Stimulated activated CD4-positive, alpha-beta T cell treated with anti-CD3 and anti-CD28 coated beads, TNF-alpha, amount 100 ng/mL, for 48 hours (primary cell): ENCODE data around the gene SMC3.
"Not testable (repeated sequence)": the region's sequence is repeated elsewhere in the genome, so short reads cannot be mapped to it uniquely, and the experiment has no call there.

ENCODE experiments used
- DNase-seq, 3 donors: peaks; one replicate each; pipeline ENCODE4 v3.0.0-alpha.2; 2020; ENCODE audit warnings: low read depth in 3 of 3

SMC3 gene

DNA sequence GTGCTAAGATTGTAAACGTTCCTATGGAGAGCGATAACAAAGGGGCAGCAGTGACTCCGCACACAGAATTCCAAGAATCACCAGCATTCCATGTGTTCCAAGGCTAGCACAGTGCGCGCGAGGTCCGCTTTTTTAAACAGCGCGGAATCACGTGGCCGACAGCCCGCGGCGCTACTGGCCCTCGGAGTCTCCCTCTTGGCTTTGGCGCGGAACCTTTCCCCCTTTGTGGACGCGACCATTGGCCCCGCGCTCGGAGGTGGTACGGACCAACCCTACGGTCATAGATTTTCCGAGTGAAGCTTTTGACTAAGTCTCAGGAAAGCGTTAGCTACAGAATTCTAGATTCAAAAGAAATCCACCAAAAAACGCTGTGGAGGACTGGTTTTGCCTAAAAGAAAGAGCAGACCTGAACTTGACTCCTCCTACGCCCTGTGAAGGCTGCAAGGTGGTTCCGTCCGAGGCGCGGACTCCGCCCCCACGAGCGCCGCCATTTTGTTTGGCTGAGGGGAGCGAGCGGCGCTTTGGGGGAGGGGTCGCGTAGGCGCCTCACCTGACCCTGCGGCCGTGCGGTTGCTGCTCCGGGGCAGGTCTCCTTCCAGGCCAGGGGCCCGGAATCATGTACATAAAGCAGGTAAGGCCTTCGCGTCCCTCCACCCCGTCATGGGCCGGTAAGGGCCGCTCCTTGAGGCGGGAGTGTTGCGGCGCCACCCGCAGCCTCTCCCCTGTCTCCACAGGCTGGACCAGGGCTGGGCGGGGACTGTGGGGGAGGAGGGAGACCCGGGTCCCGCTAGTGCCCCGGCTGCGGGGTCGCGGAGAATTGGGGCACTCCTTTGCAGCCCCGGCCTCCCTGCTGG is at the start of gene SMC3:
SMC3 (plus strand) TSS at position 495 of the 854 bp plus-strand sequence; CDS start at position 617, 122 bp downstream.
- DNase-seq = peak; percentile 84 to 87 (median 85)

DNA sequence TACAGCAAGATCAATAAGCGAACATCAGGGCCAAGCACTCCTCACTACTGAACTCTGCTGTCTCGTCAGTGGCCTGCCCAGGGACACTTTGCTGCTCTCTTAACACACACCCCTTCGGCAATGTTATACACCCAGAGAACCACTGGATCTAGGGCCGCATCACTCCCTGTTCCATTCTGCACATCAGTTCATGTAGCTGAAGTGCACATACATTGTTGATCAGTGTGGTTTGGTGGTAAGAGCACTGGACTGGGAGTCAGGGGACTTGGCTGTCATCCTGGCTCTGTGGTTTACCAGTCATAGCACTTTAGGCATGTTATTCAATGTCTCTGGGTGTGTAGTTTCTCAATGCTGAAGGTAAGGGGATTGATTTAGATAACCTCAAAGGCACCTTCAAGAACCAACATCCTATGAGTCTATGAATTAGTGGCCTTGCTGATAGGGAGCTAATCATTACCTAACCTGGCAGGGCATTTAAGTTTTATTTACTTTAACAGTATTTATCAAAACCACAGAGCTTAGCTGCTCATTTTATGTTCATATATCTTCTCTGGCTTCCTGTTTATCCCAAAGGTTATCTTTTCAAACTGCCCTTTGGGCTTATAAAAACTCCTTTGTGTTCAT is 45.0 kb upstream of the SMC3 start:
- no peak for DNase-seq

GRCh38 chr10:110523736-110524135 is 43.8 kb upstream of the SMC3 start:
- DNase-seq = no peak

DNA sequence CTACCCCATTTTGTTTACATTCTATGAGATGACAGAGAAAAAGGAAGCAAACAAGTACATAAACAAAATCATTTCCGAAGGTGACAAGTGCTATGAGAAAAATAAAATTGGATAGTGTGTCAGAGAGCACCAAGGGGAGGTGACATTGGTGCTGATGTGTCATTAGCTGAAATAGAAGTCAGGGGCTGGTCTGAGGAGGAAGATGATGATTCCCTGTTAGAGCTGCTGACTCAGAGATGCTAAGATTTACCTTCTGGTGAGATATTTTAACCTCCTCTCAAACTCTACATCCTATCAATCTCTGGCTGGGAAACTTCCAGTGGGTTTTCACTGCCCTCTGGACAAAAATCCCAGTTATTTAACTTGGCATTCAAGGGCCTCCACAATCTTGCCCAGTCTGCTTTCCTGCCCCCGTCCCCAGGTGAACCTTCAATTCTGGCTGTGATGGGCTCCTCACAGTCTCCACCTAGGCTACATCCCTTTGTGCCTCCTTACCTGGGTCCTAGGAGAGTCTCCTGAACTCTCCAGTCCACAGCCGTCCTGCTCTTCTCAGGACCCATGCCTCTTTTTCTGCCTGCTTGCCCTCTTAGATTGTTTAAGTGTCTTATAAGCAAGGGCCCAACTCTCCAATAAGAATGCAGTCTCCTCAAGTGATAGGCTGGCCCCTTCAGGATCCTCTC is 43.2 kb upstream of the SMC3 start:
- no peak for DNase-seq

GRCh38 chr10:110524859-110525232 is 42.6 kb upstream of the SMC3 start:
- DNase-seq = no peak

DNA sequence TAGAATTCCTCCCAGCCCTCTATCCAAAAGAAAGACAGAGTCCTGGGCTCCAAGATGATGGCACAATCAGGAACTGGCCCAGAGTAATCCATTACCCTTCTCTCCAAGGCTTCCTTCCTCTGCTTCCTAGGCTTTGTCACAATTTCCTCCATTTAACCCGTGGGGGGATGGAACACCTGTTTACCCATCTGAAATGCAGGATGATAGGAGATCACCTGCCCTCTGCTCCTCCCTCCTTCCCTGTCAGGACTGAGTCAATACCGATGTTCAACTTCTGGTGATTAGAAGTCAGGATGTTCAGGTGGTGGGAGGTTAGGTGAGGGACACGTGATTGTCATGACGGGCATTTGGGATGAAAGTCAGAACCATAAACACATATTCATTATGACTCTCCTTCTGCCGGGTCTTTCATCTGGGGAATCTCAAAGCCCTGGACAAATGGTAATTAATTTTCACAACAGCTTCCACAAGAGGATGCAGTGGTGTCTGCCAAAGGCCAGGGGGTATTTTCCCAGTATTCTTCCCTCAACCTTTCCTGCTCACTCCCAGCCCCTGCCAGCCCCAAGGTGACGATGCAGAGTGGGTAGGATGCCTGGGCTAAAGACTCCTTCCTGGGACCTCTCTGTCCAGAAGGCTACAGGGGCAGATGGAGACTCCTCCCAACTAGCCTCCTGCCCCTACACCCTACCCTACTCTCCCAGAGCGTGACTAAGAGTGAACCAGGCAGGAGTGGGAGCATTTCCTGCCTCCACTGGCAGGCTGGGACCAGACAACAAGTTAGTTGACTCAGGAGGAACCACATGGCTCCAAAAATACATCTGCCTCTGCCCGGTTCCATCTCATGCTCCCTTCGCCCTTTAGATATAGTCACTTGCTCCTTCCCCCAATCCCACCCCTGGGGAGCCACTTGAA is 41.9 kb upstream of the SMC3 start:
- DNase-seq = no peak

DNA sequence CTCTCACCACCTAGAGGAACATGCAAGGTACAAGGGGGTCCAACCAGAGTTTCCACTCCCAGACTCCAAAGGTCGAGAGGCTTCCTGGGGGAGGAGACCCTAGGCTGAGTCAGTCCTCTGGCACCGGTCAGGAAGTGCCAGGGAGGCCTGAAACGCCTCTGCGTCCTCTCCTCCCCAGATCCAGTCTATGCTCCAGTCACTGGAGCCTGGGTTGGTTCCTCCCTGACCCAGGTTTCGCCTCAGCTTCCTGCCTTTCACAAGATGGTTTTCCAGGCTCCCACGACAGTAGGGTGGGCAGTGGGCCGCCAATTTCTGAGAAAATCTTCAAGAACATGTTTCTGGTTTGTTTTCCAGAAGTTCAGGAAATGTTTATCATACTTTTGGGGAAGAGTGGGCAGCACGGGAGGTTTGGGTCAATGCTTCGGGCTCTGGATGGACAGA is 39.7 kb upstream of the SMC3 start:
- no peak for DNase-seq

DNA sequence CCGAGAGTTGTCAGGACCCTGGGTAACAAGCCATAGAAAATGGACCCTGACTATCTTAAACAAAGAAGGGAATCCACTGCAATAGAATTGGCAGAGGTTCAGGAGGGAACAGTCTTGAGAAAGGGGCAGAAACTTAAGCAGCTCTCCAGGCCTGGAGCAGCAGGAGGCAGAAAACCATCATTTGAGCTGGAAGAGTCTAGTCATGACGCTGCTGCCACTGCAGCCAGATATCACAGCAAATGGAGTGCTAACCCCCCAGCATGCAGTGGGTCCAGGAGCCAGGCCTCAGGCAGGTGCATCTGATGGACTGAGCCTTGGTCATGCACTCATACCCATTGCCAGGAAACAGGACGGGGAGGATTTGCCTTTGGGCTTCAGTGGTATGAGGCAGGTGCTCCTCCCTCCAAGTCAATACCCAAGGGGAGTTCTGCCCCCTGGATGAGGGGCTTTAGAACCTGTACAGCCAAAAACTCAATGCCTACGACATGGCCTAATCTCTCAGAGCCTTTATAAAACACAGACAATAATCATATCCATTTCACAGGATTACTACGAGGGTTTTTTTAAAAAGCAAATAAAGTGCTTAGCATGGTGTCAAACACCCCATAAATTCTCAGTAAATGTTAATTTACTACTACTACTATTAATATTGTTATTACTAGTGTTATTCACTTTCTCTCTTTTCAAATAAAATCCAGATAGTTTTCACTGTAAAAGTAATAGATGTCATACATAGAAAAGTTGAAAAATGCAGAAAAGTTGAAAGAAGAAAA is 39.1 kb upstream of the SMC3 start:
- DNase-seq = no peak

- DNase-seq = not testable (repeated sequence)
Measured at GRCh38 chr10:110528997-110529524, 38.4 kb upstream of the SMC3 start.

DNA sequence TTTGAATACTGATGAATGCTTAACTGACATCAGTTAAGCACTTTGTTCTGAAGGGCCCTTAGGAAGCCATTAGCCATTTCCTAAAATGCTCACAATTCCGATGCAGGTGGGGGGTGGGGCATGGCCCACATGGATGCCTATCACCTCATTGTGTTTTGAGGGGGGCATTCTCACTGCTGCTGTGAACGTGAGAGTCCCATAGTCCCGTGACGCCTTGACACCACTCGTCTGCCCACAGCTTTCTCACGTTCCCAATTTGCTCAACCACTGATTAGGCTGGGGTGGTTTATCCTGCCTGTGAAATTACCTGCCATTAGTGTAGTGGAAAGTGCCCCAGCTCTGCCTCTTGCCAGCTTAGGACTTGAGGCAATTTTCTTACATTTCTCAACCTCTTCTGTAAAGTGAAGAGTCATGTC is 37.9 kb upstream of the SMC3 start:
- DNase-seq = no peak

DNA sequence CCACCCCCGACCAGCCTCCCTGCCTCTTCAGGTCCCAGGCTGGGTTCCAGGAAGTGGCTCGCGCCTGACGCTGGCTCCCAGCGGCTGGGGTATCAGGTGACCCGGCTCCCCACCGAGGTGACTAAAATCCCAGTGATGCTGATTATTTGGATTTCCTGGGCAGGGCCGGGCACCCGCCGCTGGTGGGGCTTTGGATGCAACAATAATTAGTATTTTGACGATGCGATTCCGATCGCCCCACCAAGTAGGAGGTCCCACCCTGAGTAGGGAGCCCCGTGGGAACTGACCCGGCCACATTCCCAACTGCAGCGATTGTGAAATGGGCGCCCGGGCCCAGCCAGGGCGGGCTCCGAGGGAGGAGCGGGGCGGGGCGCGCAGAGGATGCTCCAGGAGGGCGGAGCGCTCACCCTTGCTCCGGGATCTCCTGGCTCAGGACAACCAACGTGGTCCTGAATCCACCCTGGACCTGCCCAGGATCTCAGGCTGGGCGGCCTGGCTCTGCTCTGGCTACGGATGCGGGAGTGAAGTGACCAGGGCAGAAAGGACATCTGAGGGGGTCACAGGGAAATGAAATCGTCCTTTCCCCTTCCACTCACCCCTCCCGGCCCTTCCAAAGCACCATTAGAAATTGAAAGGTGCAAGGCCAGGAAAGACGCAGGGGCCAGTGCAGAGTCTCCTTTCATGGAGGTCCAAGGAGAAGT is 37.2 kb upstream of the SMC3 start:
- no peak for DNase-seq

GRCh38 chr10:110531687-110532086 is 35.8 kb upstream of the SMC3 start:
- DNase-seq = no peak

DNA sequence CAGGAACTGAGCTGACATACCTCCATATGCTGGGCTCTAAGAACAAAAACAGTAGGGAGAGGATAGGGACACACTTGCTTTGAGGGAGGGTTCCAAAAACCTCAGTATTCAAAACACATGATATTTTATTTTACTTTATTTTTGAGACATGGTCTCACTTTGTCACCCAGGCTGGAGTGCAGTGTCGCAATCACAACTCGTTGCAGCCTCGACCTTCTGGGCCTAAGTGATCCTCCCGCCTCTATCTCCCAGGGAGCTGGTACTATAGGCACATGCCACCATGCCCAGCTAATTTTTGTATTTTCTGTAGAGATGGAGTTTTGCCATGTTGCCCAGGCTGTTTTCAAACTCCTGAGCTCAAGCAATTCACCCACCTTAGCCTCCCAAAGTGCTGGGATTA is 34.9 kb upstream of the SMC3 start:
- not testable (repeated sequence) for DNase-seq

- DNase-seq = no peak
Measured at GRCh38 chr10:110533149-110533548, 34.3 kb upstream of the SMC3 start.

GRCh38 chr10:110534571-110534970 is 32.9 kb upstream of the SMC3 start:
- no peak for DNase-seq

GRCh38 chr10:110535958-110536891 is 31.3 kb upstream of the SMC3 start:
- peak; percentile 51 to 76 (median 73) for DNase-seq

DNA sequence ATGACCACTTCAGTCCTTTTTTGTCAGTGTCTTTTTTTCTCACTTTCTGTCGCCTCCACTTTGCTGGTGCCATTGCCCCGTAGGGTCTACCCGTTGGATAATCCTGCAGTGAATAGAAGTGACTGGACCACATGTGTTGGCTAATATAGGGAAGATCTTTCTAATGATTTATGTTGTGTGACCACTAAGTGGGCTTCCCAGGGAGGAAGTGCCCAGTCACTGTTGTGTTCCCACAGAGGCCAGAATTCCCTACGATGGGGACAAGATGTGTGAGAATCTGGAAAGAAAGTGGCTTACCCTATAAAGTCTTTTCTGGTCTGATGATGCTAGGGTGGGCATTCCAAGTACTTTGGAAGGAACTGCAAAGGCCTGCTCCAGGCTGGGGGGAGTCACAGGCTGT is 28.4 kb upstream of the SMC3 start:
- no peak for DNase-seq

DNA sequence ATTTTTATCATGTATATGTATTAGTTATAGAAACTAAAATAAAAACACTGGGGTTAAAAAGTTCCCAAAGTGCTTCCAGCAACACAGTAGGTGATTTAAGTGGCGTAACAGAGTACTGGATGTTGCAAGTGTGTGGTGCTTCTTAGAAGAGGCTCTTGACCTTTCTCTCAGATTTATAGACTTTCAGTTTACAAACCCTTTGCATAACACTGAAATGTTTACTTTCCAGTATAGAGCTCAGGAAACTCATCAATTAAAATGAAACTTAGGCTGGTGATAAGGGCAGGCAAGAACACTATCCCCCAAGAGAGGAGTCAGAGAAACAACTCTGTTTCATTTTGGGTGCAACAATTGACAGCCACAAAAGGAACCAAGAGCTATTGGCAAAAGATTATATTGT is 27.5 kb upstream of the SMC3 start:
- DNase-seq = no peak
